NCI-H2081 treated with DMSO at 0.1 percent for 48 hours (cell line): ENCODE measurements around the gene KCNQ1OT1.

Experiments
- DNase-seq: peaks from one replicate; lab custom pipeline; 2025; lab: John Stamatoyannopoulos, UW

The KCNQ1OT1 gene

DNA sequence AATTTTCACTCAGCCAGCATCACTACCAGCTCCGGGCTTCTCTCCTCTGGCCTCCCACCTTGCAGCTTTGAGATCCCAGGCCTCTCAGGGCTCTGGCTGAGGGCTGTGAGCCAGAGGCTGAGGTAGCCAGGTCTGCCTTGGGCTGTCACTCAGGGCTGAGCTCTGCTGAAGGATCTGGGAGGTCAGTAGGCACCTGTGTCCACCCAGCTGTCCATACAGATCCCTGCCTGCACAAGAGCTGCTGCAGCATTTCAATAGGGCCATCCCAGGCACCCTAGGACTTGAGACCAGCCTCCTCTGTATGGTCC is 12.6 kb downstream of the KCNQ1OT1 start:
- no peak for DNase-seq

DNA sequence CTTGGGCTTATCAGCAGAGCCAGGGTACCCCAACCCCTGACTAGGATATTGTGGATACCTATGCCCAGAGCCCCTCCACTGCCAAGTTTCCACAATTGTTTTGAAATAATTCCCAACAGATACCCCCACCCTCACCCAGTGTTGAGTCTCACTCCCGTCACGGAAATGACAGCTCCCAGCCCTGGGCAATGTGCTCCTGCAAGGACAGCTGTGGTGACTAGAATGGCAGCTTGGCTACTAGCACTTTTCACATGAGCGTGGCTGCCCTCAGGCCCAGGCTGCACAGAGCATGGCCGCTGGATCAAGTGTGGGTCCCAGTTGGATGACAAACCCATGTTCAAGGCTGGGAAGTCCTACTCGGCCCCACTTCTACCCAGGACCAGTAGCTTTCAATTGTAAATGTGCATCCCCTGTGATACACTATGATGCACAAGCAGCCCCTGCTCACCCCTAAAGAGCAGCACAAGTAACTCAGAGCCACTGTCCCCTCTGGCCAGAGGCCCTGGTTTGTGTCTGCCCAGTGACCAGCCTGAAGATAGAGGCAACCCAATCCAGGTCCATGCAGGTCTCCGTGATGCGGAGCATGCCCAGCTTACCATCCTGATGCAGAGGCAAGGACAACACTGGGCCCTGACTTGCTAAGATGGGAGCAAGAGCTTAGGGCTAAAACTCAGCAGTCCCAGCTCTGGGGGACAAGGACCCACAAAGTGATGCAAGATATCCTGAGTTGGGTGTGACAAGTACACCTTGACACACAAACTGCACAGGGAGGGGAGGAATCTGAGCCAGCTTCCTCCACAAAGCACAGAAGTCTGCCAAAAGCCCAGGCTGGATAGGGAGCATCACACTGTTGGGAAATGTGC is 13.2 kb downstream of the KCNQ1OT1 start:
- no peak for DNase-seq

DNA sequence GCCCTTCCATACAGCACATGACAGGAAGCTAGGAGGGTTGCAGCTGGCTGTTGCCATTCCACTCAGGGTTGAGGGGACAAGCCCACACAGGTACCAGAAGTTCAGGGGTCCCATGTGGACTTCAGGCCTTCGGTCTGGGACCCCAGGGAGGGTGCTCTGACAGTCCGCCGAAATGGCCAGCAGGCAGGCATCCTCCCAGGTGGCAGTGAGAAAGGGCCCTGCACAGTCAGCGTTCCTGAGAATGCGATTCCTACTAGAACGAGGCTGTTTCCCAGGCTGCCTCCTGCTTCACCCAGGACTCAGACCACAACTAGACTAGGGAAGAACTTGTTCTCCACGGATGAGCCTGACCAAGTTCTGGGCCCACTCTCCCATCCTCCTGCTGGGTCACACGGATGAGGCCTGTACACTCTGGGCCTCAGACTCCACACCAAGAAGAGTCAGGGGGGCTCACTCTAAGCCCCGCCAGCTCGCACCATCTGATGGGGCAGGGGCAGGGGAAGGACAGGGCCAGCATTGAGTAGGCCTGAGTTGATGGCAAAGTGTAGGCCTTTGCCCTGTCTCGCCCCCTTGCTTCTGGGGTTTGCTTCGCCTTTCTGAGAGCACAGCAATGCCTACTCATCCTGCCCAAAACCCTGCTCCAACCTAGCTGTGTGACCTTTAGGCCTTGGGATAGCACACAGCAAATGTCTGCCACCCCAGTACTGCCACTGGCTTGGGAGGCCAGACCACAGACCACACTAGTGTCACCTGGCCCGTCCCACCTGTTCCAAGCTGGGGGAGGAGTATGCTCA is 14.0 kb downstream of the KCNQ1OT1 start:
- no peak for DNase-seq

DNA sequence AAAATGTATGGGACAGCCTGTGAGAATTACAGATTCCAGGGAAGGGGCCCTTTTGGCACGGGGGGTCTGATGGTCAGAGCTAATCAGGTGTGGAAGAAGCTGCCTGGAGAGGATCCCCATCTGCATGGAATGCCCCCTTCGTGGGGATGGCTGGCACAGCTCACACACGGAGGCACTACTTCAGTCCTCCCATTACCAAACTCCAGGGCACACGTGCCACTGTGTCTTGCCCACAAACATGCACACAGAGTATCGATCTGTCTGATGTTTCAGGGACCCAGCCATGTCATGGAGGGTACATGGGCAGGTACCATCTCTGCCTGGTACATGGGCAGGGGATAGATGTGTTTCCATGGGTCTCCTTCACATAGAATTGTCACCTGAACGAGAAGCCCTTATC is 14.7 kb downstream of the KCNQ1OT1 start:
- DNase-seq = no peak

DNA sequence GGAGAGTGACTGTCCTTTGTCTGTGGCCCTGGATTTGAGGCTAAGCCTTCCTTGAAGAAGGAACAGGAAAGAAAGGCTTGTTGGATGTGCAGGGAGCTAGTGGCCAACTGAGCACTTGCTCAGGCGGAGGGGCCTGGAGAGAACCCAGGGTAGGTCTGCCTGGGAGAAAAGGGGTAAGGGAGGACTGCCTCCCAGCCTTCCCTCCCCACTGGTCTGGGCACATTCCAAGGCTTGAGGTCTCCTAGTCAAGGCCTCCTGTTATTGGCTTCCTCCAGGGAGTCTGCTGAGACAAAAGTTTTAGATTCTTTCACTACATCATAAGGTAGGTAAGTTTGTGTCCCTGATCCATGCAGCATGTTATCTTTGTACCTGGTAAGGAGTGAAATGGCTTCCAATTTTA is 15.2 kb downstream of the KCNQ1OT1 start:
- no peak for DNase-seq

DNA sequence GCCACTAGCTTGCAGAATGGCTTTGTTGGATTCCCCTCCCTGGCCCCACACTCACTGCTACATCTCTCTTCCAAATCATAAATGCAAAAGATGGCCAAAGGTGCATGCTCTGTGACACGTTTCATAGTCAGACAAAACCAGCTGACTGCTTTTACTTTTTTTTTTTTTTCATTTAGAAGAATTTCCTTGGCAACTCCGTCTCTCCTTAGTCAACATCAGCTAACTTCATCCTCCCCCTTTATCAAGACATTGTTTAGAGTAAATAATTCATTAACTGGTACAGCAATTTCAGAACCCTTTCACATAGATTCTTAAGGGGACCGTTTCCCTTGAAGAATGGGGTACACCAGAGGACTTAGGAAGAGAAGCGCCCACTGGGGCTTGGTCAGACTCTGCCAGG is 16.0 kb downstream of the KCNQ1OT1 start:
- no peak for DNase-seq

DNA sequence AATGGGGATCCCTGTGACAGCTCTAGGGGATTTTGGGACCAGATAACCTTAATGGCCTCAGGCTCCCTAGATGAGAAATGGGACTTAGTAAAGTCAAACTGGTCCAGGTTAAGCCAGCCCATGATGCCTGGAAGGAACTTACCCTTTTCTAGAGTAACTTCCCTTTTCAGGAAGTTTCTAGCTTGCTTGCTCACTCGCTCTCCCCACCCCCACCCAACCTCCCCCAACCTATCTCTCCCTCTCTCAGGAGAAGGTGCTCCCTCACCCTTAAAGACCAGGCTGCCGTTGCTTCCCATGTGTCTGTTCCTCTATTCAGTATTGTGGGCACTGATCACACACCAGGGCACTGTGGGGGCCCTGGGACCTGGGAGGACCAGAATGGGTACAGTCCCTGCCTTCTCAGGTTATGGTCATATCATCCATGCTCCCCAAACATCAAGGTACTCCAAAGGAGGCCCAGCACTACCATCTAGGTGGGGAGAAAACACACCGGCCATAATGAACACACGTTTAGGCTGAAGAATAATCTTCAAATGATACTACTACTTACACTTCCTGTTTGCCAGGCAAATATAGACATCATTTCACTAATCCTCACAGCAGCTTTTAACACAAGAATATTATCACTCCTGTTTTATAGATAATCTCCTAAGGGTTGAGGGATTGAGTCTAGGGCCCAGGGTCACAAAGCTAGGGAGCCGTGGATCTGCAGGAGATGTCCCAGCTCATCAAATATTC is 18.2 kb downstream of the KCNQ1OT1 start:
- DNase-seq = no peak

DNA sequence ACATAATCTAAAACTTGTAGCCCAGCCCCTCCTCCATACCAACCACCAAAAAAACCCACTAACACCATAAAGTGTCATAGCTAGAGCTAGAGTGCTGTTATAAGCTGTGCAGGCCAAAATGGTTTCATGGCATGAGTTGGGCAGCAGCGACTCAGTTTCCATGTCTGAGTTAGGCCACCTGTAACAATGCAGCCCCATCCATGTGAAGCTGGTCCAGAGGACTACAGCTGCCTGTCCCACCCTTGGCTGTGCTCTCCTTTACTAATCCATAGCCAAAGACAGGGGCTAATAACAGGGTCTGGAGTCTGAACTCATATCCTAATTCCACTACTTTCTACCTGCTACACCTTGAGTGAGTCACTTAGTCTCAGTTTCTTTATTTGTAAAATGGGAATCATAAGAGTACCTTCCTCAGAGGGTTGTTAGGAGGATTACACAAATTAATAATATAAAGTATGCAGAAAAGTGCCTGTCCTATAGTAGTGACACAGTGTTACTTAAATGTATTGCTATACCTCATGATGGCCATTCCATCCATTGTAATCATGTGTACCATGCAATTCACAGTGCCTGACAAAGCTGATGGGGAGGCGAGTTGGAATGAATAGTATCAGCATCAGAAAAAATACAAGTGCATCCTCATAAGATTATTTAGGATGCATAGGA is 20.6 kb downstream of the KCNQ1OT1 start:
- no peak for DNase-seq

DNA sequence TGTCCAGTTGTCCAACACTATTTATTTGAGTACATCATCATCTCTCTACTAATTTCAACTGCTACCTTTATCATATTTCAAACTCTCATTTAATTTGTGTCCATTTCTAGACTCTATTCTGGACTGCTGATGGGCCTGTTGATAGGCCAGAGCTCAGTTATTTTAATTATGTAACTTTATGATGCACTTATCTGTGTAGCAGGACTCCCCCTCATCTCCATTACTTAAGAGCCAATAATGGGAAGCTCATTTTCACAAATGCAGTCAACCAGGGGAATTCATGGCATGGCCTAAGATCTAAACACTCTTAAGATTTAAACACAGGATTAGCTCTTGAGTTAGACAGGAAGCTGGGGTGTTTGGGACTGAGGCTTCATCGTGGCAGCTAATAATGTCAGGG is 21.4 kb downstream of the KCNQ1OT1 start:
- DNase-seq = no peak

DNA sequence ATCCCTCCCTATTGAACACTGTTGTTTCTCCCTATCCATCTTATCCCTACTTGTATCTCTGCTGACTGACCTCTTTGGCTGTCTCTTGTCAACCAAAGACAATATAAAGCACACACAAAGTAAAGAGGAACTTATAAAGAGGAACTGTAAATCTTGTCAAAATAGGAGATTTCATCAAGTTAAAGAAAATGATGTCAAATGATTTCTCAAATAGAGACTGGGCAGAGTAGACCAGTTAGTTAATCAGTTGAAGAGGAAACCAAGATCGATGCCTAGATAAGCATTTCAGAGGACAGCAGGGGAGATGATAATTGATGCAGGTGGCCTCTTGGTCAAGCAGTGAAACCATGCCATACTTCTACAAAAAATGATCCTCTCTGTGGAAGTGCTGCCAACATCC is 22.7 kb downstream of the KCNQ1OT1 start:
- no peak for DNase-seq

DNA sequence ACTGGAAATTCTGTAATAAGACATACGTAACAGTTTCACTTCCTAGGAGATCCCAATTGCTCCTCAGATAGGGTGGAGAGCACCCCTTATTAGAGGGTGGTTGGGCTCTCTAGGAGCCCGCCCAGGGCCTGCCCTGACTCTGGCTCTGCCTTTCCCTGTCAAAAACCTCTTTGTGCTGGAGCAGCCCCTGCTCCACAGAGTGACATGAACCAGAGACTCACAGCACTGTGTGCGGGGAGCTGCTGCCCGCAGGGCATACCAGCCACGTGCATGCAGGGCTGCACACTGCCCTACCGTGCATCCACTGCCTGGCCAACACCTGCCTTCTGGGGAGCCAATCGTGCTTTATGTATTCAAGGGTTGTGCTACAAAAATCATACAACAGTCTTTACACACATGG is 24.3 kb downstream of the KCNQ1OT1 start:
- no peak for DNase-seq

DNA sequence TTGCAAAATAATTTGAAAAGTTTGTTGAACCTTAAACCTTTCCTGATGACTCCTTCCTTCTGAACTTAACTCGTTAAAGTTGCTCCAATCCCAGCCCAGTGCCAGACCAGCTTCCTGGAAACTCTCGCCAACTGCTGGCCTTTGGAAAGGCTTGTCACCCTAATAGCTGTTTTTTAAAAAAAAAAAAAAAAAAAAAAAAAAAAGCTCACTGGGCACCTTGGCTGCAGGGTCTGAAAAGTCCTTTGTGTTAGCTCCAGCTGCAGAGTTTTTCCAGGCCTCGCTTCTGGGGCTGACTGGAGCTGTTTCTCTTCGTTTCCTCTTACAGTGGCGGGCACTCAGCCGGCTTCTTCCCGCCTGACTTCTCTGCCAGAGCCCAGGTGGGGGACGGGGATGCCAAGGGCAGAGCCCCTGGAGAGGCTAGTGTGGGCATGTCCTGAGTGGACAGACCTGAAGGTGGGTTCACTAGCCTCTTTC is 25.1 kb downstream of the KCNQ1OT1 start:
- no peak for DNase-seq

DNA sequence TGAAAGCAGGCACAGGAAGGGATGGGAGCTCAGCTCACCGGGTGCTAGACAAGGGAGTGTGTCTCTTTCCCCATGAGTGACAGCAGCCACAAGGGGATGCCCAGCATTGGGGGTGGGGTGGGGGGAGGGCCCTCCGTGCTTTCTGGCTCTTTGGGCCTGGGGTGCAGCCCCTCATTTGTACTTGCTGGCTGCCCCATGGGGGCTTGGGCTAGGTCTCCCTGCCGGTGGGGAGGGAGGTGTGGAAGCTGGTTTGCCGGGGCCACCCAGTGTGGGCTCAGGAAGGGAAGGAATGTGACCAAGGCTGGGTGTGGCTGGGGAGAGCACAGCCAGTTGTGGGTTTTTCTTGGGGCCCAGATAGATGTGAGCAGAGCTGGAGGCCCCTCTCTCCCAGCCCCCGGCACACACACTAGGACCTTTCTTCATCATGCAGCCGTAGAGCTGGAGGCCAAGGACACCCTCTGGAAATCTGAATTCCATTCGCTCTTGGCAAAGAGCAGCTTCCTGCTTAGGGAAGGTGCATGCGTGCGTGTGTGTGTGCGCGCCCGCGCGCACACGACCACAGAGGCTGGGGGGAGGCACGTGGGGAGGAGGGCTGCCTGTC is 25.8 kb downstream of the KCNQ1OT1 start:
- DNase-seq = no peak

DNA sequence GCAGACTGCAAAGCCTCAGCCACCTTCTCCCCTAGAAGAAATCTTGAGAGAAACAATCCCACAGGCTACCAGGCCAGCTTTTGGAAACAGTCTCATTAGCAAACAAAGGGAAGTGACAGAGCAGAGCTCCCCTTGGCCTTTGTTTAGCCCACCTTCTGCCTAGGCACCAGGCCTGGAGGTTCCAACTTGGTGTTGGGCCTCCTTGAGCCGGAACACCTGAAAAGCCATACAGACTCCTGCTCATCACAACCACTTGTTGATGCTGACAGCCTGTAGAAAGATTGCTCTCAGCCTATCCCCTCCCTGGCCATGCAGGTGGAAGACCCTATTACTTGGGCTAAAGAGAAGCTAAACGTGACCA is 26.6 kb downstream of the KCNQ1OT1 start:
- no peak for DNase-seq

DNA sequence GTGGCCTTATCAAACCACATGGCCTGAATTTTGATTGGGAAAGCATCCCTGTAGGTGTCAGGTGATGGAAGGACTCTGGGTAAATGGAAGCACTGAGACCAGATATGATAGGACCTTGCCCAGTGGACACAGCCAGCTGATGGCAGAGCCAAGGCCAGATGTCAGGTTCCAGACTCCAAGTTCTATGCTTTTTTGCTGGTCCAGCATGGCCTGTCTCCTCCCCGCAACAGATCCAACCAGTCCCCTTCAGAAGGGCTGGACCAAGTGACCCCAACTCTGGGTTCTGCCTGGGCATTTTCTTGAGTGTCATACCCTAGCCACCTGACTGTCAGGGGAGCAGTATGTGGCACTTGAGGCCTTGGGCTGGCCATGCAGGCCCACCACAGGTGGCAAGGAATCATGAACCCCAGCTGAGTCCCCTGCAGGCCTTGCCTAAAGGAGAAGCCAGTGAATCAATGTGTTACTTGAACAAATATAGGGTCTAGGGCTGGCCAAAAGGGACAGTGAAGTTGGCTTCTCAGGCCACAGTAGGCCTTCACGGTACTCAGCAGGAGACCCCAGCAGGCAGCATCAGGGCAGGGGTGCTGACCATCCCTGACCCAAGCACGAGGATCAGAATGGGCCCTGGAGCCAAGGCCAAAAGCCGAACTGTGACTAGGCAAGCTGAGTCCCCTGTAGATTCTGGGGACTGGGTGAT is 27.1 kb downstream of the KCNQ1OT1 start:
- no peak for DNase-seq

DNA sequence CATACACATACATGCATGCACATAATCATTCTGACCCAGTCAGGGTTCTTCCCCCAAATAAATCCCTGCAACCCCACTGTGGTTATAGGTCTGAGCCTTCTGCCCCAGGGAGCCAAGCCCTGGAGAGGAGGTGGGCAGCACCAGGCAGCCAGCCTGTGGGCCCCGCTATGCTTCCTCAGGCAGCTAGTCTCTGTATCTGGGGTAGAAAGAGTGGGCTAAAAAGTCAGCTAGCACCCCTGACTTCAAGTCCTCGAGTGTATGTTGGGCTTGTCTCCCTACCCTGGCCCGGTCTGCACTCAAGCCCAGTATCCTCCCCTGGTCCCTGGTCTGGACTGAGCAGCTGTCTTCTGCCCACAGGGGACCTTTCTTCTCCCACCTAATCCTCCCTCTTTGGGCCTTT is 28.0 kb downstream of the KCNQ1OT1 start:
- no peak for DNase-seq

DNA sequence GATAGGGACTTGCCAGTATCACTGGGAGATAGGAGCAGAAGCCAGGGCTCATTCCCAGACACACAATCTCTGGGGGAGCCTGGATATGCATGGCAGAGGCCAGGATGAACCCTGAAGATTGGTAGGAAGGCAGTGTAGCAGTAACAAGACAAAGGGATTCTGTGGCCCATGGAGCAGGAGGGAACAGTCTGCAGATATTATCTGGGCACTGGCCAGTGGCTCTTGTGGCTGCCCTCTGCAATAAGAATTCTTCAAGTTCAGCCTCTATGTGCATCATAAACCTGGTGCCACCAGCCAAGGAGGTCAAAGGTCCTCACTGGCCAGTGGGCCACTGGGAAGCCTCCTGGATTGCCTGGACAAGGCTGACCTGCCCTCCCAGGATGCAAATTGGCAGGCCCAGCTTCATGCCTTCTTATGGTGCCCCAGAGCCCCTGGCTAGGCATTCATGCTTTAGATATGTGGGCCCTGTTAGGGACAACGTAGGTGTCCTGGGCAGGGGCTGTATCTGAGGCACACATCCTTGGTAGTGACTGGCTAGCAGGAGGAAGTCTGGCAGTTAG is 29.2 kb downstream of the KCNQ1OT1 start:
- no peak for DNase-seq

DNA sequence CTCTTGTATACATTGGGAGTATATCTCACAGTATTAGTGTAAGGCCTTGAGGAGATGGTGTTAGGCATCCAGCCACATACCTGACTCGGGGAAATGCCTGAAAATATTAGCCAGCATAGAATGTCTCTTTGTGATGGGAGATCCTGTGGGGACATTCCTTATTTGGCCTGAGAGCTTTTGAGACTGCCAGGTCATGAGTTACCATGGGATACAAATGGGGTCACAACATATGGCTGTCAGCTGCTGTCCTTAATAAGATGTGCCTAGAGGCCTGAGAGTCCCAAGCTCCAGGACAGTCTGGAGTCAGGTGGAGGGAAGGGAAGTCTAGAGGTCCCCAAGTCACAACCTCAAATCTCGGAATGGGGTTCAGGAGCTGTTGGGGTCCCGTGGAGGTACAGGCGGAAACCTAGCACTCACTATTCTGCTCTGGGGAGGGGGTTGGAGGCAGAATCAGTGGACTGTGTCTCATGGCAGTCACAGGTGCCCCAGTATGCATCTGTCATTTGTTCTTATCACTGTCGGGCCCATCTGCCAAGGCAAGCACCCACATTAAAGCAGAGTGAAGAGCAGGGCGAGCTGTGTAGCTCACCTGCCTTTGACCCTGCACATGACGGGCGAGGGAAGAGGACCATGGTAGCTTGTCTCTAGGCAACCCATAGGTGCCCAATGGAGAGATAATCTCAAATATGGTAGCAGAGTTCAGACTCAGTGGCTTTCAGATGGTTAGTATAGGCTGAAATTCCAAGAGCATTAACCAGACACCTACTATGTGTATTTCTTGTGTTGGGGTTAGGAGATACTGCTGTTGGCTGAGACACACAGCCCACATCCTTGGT is 29.9 kb downstream of the KCNQ1OT1 start:
- DNase-seq = no peak

DNA sequence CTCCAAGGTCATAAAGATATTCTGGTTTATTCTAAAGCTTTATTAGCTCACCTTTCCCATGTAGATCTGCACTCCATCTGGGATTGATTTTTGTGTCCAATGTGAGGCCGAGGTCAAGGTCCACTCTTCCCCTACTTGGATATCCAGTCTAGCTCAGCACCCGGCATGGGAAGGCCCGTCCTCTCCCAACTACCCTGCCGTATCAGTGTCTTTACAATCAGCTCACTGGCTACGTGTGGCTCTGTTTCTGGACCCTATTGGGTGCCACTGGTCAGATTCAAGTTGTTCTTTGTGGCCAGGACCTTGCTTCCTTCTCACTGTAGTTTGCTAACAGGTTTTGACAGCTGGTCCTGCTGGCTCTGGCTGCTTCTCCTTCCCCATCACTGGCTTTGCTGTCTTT is 30.9 kb downstream of the KCNQ1OT1 start:
- DNase-seq = no peak

DNA sequence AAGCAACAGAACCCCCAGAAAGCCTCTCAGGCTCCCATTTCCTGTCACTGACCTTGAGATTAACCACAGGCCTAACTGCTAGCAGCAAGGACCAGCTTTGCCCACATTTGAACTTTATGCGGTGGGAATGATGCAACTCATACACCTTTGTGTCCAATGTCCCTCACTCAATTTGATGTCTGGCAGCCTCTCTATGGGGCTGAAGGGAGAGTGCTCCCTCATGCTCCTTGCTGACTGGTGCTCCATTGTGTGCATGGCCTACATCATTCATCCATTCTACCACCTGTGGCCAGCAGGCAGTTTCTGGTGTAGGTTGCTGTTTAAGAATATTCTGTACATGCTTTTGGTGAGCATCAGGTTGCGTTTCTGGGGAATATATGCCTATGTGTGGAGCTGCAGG is 31.9 kb downstream of the KCNQ1OT1 start:
- DNase-seq = no peak
